PFSK-1 (cell line): Measurements from ENCODE around the gene MIX23.

Experiments used
- FOXP2 ChIP-seq: optimal IDR thresholded peaks from 2 replicates; pipeline ENCODE3; 2011; ENCODE audit warnings: borderline replicate concordance, control low read depth, inconsistent platforms; ENCODE audit not compliant: insufficient read depth; ENCODE audit errors: extremely low read length, extremely low read depth
- POLR2AphosphoS5 ChIP-seq: IDR thresholded peaks from 2 replicates; pipeline ENCODE4 v1.6.1; 2012; ENCODE audit warnings: low read depth, mild to moderate bottlenecking, control low read depth, low read length, moderate library complexity
- SIN3A ChIP-seq: IDR thresholded peaks from 2 replicates; pipeline ENCODE4 v1.6.1; 2012; ENCODE audit warnings: mild to moderate bottlenecking, low read length, moderate library complexity, borderline replicate concordance; ENCODE audit not compliant: insufficient read depth
- TAF1 ChIP-seq: IDR thresholded peaks from 2 replicates; pipeline ENCODE4 v1.6.1; 2012; ENCODE audit warnings: low read length, control low read depth, borderline replicate concordance; ENCODE audit not compliant: insufficient read depth
- TF ChIP-seq, protein P1 (sequence below), 2 experiments: IDR thresholded peaks; 2 replicates each; pipeline versions ENCODE4 v1.6.1 to v1.8.0; 2011 to 2012; ENCODE audit warnings: low read depth in 2 of 2, low read length in 2 of 2, control low read depth in 1 of 2, inconsistent platforms in 1 of 2, mild to moderate bottlenecking in 1 of 2, moderate library complexity in 1 of 2; ENCODE audit not compliant: insufficient read depth in 1 of 2

DNA sequence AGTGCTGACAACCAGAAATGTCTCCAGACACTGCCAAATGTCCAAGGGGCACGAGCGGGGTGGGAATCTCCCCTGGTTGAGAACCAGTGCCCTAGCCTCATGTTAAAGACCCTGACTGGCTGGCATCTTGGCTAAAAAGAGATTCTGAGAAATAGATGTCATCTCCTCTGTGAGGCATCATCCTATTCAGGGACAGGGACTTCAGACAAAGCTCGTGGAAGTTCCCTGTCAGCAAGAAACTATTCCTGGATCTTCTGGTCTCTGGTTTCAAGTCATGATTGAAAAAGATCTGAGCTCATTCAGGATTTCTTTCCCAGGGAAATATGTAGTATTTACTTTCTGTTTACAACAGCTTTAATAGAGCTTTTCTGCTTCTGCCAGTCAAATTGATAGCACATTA is 22.0 kb upstream of the MIX23 start:
- TF ChIP-seq POLR2AphosphoS5, result no peak
- TF ChIP-seq SIN3A, result no peak
- TF ChIP-seq FOXP2, result no peak
- TF ChIP-seq TAF1, result no peak
- TF ChIP-seq, protein P1, sequence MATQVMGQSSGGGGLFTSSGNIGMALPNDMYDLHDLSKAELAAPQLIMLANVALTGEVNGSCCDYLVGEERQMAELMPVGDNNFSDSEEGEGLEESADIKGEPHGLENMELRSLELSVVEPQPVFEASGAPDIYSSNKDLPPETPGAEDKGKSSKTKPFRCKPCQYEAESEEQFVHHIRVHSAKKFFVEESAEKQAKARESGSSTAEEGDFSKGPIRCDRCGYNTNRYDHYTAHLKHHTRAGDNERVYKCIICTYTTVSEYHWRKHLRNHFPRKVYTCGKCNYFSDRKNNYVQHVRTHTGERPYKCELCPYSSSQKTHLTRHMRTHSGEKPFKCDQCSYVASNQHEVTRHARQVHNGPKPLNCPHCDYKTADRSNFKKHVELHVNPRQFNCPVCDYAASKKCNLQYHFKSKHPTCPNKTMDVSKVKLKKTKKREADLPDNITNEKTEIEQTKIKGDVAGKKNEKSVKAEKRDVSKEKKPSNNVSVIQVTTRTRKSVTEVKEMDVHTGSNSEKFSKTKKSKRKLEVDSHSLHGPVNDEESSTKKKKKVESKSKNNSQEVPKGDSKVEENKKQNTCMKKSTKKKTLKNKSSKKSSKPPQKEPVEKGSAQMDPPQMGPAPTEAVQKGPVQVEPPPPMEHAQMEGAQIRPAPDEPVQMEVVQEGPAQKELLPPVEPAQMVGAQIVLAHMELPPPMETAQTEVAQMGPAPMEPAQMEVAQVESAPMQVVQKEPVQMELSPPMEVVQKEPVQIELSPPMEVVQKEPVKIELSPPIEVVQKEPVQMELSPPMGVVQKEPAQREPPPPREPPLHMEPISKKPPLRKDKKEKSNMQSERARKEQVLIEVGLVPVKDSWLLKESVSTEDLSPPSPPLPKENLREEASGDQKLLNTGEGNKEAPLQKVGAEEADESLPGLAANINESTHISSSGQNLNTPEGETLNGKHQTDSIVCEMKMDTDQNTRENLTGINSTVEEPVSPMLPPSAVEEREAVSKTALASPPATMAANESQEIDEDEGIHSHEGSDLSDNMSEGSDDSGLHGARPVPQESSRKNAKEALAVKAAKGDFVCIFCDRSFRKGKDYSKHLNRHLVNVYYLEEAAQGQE (IDR thresholded peaks at IDR 0.05; ENCODE audit: insufficient read depth in 1 of 2, low read depth in 2 of 2, low read length in 2 of 2), result no peak
